22Rv1 (cell line): Measurements from ENCODE around the gene NEU2.

ENCODE experiments used
- H3K27ac ChIP-seq: fragments of 450-650 bp; 2 replicates; pipeline ENCODE4 v1.5.1; 2017
- CTCF ChIP-seq: fragments of 450-650 bp; IDR thresholded peaks from 2 replicates; pipeline ENCODE4 v1.5.1; 2017; ENCODE audit warnings: mild to moderate bottlenecking
- ZFX ChIP-seq: fragments of 450-650 bp; IDR thresholded peaks from 2 replicates; pipeline ENCODE4 v1.6.1; 2017; ENCODE audit warnings: antibody characterized with exemption, borderline replicate concordance

Gene NEU2

GRCh38 chr2:233005096-233005495, 27.4 kb upstream of the NEU2 start:
- H3K27ac ChIP-seq, result no peak overlapping the region
- TF ChIP-seq ZFX, result no peak
- TF ChIP-seq CTCF, result no peak

GRCh38 chr2:233006648-233007047, 25.8 kb upstream of the NEU2 start:
- TF ChIP-seq CTCF, result no peak
- TF ChIP-seq ZFX, result no peak
- no peak overlapping the region for H3K27ac ChIP-seq

GRCh38 chr2:233007270-233007669, 25.2 kb upstream of the NEU2 start:
- no peak overlapping the region for H3K27ac ChIP-seq
- TF ChIP-seq CTCF, result no peak

GRCh38 chr2:233007739-233008138, 24.7 kb upstream of the NEU2 start:
- TF ChIP-seq ZFX, result no peak
- TF ChIP-seq CTCF, result no peak
- H3K27ac ChIP-seq, result no peak overlapping the region

GRCh38 chr2:233009661-233010060, 22.8 kb upstream of the NEU2 start:
- TF ChIP-seq CTCF (no peak), ZFX (no peak)
- no peak overlapping the region for H3K27ac ChIP-seq

- no peak overlapping the region for H3K27ac ChIP-seq
- TF ChIP-seq ZFX (no peak), CTCF (no peak)
These were observed 21.8 kb upstream of the NEU2 start for GRCh38 chr2:233010569-233011267.

- no peak for TF ChIP-seq ZFX
- no peak for TF ChIP-seq CTCF
- H3K27ac ChIP-seq, result no peak overlapping the region
These were observed 21.2 kb upstream of the NEU2 start for GRCh38 chr2:233011268-233011650.
